Measurements from ENCODE around the gene USH2A.
"Not testable (repeated sequence)": the region's sequence is repeated elsewhere in the genome, so short reads cannot be mapped to it uniquely, and the experiment has no call there.

The USH2A gene

GRCh38 chr1:216032284-216032683 lies 391.0 kb downstream of the USH2A start:
- no peak for DNase-seq

GRCh38 chr1:216028631-216029030 lies 394.6 kb downstream of the USH2A start:
- no peak for DNase-seq

- DNase-seq = no peak
These were observed 398.7 kb downstream of the USH2A start for GRCh38 chr1:216024546-216024945.

- no peak for DNase-seq
These were observed 402.4 kb downstream of the USH2A start for GRCh38 chr1:216020743-216021345.

- no peak for DNase-seq
These were observed 408.1 kb downstream of the USH2A start for GRCh38 chr1:216015116-216015515.

- no peak for DNase-seq
These were observed 409.2 kb downstream of the USH2A start for GRCh38 chr1:216014086-216014485.

- DNase-seq = not testable (repeated sequence)
These were observed 413.8 kb downstream of the USH2A start for GRCh38 chr1:216009456-216009855.

GRCh38 chr1:216005916-216006315 lies 417.3 kb downstream of the USH2A start:
- no peak for DNase-seq

GRCh38 chr1:215992620-215993019 lies 430.6 kb downstream of the USH2A start:
- DNase-seq = no peak

- DNase-seq = no peak
These were observed 436.0 kb downstream of the USH2A start for GRCh38 chr1:215987092-215987875.

- no peak for DNase-seq
These were observed 436.8 kb downstream of the USH2A start for GRCh38 chr1:215986401-215986800.

GRCh38 chr1:215983680-215984079 lies 439.6 kb downstream of the USH2A start:
- DNase-seq = no peak

GRCh38 chr1:215971793-215972441 lies 451.3 kb downstream of the USH2A start:
- DNase-seq = no peak

GRCh38 chr1:215970406-215970805 lies 452.8 kb downstream of the USH2A start:
- DNase-seq = no peak

GRCh38 chr1:215963621-215964020 lies 459.6 kb downstream of the USH2A start:
- DNase-seq = no peak

GRCh38 chr1:215963040-215963439 lies 460.2 kb downstream of the USH2A start:
- no peak for DNase-seq

GRCh38 chr1:215958841-215959240 lies 464.4 kb downstream of the USH2A start:
- no peak for DNase-seq

GRCh38 chr1:215957663-215958062 lies 465.6 kb downstream of the USH2A start:
- no peak for DNase-seq

GRCh38 chr1:215932558-215932957 lies 490.7 kb downstream of the USH2A start:
- DNase-seq = no peak

GRCh38 chr1:215926670-215927069 lies 496.6 kb downstream of the USH2A start:
- DNase-seq = no peak

GRCh38 chr1:215923129-215923824 lies 500.0 kb downstream of the USH2A start:
- DNase-seq = no peak

- no peak for DNase-seq
These were observed 511.8 kb downstream of the USH2A start for GRCh38 chr1:215911406-215911968.

GRCh38 chr1:215905493-215906115 lies 517.6 kb downstream of the USH2A start:
- no peak for DNase-seq
